Stimulated activated CD4-positive, alpha-beta T cell treated with anti-CD3 and anti-CD28 coated beads, Interleukin-2, amount 100 ng/mL, for 48 hours (primary cell): ENCODE results near the gene ERP44.
"Not testable (repeated sequence)": the region's sequence is repeated elsewhere in the genome, so short reads cannot be mapped to it uniquely, and the experiment has no call there.

Source experiments
- DNase-seq, 2 donors: peaks; one replicate each; pipeline ENCODE4 v3.0.0-alpha.2; 2020

The ERP44 gene

DNA sequence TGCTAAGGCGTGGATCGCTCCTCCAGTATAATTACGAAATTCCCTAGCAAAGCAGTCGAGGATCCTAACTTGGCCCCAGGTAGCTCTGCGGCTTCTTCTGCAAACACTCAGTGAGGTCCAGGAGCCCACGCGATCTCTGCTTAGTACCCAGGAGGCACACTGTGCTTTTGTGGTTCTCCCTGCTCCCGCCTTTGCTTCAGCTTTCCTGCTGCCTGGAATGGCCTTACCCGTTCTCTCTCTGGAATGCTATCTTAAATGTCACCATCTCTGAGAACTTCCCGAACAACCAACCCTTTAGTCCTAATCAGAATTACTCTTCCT is 882 bp upstream of the ERP44 start:
- peak in 1 of 2 donors; percentile 9 for DNase-seq

DNA sequence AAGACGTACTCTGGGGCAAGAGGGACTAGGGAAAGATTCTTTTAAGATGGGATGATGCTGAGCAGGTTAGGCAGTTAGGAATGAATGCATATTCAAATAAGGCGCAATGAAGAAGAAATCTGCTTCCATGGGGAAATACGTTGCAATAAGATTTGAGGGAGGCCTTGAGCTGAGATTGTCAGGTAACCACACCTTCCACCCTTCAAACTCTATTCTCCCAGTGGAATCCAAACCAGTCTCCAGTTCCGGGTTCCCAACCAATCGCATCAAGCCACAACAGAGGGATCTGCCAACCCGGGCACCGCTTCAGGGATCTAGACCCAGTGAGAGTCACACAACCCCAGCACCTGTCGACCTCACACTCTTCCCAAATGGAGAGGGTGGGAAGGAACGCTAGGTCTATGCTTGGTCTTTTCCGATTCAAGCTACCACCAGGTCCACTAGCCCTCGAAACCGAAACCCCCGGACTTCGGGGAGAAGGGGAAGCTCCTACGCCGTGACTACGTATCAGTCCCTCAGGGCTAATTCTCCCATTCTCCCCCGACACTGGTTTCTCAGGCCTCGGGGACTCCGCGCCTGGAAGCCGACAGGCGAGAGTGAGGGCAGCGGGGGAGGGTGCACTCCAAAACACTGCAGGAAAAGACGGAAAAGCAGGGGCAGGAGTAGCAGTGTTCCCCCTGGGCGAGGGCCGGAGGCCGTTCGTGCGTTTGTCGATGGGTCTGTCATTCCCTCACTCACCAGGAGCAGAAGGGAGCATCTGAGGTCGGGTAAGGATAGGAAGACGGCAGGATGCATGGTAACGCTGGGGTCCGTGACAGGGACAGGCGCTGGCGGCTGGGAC is 534 bp downstream of the ERP44 start:
- DNase-seq, result peak; percentile 14 to 25

- DNase-seq, result no peak
Measured at GRCh38 chr9:100096378-100096916, 2.4 kb downstream of the ERP44 start.

GRCh38 chr9:100094411-100094810 is 4.4 kb downstream of the ERP44 start:
- not testable (repeated sequence) for DNase-seq

- DNase-seq, result no peak
Measured at GRCh38 chr9:100092066-100092465, 6.7 kb downstream of the ERP44 start.

DNA sequence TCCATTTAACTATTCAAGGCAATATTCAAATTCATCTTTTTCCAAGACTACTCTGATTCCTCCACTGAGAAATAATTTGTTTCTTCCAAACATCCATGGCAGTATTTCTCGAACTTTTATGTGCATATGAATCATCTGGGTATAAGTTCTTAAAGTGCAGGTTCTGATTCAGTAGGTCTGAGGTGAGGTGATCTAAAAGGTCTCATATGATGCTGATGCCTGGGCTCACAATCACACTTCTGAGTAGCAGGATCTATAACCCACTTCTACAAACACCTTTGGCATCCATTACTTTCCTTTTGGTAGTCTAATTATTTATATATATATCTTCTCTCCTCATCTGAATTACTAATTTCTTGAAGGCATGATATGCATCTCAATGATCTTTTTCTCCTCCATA is 7.2 kb downstream of the ERP44 start:
- no peak for DNase-seq

DNA sequence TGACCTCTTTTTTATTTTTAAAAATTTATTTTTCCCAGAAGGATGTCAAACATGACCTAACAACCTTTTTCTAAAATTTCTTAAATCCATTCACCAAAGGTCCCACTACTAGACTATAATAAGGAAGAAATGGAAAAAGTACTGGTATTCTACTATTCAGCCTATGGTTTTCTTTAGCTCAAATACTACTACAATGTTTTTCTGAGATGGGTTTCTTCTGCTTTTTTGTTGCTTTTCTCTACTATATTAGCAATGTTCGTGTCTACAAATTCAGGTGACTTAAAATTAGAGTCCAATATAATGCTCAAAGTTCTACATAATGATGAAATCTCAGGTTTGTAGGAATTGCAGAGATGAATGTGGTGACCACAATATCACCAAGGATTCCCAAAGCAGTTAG is 7.9 kb downstream of the ERP44 start:
- no peak for DNase-seq

- no peak for DNase-seq
Measured at GRCh38 chr9:100088202-100088601, 10.6 kb downstream of the ERP44 start.

- no peak for DNase-seq
Measured at GRCh38 chr9:100087218-100087617, 11.6 kb downstream of the ERP44 start.

GRCh38 chr9:100086097-100086635 is 12.6 kb downstream of the ERP44 start:
- DNase-seq, result no peak

GRCh38 chr9:100084734-100085133 is 14.1 kb downstream of the ERP44 start:
- no peak for DNase-seq

- no peak for DNase-seq
Measured at GRCh38 chr9:100084128-100084453, 14.7 kb downstream of the ERP44 start.

- no peak for DNase-seq
Measured at GRCh38 chr9:100083448-100084127, 15.2 kb downstream of the ERP44 start.

DNA sequence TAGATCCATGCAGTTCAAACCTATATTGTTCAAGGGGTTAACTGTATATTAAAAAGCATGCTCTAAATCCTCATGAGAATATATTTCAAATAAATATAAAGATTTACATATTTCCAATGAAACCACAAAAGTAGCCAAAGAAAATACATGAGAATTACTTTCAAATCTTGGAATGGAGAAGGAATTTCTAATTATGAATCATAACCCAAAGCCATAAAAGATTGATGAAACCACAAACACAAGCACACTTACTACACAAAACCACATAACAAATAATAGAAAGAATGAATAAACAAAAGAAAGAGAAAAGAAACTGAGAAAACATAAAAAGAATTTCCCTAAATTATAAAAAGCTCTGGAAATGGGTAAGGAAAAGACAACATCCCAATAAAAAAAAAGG is 16.0 kb downstream of the ERP44 start:
- DNase-seq, result no peak

GRCh38 chr9:100076256-100076655 is 22.5 kb downstream of the ERP44 start:
- DNase-seq, result not testable (repeated sequence)

DNA sequence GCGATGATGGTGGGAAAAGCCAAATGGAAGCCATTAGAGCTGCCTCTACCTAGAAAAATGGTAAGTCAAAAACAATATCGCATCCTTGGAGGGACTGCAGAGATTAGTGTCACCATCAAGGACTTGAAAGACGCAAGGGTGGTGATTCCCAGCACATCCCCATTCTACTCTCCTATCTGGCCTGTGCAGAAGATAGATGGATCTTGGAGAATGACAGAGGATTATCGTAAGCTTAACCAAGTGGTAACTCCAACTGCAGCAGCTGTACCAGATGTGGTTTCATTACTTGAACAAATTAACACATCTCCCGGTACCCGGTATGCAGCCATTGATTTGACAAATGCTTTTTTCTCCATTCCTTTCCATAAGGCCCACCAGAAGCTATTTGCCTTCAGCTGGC is 23.8 kb downstream of the ERP44 start:
- no peak for DNase-seq

- no peak for DNase-seq
Measured at GRCh38 chr9:100074093-100074492, 24.7 kb downstream of the ERP44 start.

DNA sequence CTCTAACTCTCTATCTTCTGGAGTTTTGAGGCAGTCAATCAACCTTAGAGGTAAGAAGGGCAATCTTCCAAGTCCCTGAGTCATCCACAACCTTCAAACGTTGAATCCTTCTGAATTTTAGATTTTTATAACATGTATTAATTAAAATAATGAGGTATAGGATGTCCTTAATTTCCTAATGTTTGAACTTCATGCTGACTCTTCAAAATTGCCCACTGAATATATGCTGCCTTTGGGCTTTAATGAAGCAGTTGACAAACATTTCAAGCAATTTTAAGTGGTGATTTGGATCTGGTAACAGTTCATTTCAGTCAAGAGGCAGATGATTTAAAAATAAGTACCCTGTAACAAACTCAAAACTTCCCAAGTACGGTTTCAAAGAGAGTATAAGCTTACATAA is 26.0 kb downstream of the ERP44 start:
- DNase-seq, result no peak

DNA sequence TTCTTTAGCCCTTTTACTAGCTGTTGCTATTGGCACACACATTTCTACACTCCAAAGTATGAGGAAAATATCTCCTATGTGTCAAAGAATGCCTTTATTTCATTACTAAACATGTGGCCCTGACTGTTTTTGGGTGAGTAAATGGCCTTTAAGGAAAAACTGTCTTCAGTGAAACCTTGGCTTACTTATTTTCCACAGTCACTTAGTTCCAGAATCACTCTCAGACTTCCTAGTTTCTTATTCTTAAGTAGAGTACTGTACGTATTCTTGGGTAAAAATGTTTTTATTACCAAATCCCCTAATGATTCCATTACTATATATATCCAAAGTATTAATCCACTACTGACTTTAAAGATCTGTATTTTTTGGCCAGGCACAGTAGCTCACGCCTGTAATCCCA is 27.5 kb downstream of the ERP44 start:
- DNase-seq, result no peak

DNA sequence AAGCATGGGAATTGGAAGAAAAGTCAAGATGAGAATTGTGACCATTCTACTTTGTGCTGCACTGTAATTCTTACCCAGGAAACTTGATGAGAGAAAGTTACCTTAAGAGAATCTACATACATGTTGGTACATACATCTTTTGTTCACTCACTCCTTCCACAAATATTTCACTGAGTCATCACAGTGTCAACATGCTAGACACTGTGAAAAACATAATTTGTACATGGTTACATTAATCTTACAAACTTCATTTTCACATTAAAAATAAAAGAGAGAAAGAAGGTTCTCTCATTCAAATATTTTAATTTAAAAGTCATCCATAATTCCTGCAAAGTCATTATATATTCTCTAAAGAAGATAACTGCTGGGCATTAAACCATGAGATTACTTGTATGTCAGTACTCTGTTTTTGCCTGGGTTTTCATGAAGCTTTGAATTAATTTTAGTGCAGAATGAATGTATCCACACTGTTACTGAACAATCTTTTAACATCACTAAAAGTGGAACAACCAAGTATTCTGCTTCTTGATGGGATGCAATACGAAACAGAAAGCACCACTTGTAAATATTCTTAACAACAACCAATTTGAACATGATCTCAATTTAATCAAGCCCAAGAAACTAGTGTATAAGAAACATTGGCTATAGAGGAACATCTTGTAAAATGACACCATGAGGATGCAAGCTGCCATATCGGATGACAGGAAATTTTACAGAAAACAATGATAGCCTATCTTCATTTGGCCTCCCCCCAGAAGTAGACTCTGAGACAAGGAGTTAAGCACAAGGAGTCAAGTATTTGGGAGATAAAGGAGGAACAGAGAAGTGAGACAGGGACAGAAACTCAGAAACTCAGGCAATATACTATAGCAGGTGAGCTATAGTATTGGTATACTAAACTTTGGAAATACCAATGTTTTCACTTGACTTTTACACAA is 28.4 kb downstream of the ERP44 start:
- no peak for DNase-seq

- not testable (repeated sequence) for DNase-seq
Measured at GRCh38 chr9:100069068-100069467, 29.7 kb downstream of the ERP44 start.

DNA sequence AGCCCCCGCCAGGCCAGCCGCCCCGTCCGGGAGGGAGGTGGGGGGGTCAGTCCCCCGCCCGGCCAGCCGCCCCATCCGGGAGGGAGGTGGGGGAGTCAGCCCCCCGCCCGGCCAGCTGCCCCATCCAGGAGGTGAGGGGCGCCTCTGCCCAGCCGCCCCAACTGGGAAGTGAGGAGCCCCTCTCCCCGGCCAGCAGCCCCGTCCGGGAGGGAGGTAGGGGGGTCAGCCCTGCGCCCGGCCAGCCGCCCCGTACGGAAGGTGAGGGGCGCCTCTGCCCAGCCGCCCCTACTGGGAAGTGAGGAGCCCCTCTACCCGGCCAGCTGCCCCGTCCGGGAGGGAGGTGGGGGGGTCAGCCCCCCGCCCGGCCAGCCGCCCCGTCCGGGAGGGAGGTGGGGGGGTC is 30.8 kb downstream of the ERP44 start:
- DNase-seq, result not testable (repeated sequence)

DNA sequence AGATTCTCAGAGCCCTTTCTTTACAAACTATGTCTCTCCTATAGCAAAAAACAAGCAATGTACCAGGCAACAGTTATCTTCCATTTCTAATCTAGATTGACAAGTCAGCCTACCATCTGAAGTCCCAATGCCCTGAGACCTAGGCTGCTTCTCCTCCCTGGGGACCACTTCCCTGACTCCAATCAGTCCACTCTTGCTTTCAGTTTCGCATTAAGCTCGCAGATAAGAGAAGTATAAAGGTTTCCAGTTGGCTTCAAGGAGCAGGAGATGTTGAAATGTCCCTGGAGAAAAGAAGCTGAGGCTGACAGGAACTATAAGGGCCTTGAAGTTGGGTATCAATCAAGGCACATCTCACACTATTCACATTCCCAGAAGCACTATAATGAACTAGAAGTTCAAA is 32.3 kb downstream of the ERP44 start:
- no peak for DNase-seq
